Esophagus squamous epithelium (tissue), 4 donors: ENCODE results near the gene PRKACA.

ENCODE experiments used
- POLR2A ChIP-seq, 4 donors: fragments of 450-650 bp; IDR thresholded peaks; one replicate each; pipeline ENCODE4 v1.6.1; 2017; ENCODE audit warnings: antibody characterized with exemption in 4 of 4, mild to moderate bottlenecking in 4 of 4, moderate library complexity in 3 of 4
- TF ChIP-seq, protein P1 (sequence below), 6 experiments: fragments of 450-650 bp in 4 of 6; fragments of 200-600 bp in 2 of 6; sonication (generic) in 2 of 6; IDR thresholded peaks; one replicate each; pipeline ENCODE4 v1.5.1; 2016 to 2019; ENCODE audit warnings: antibody characterized with exemption in 6 of 6, mild to moderate bottlenecking in 4 of 6, moderate library complexity in 4 of 6

DNA sequence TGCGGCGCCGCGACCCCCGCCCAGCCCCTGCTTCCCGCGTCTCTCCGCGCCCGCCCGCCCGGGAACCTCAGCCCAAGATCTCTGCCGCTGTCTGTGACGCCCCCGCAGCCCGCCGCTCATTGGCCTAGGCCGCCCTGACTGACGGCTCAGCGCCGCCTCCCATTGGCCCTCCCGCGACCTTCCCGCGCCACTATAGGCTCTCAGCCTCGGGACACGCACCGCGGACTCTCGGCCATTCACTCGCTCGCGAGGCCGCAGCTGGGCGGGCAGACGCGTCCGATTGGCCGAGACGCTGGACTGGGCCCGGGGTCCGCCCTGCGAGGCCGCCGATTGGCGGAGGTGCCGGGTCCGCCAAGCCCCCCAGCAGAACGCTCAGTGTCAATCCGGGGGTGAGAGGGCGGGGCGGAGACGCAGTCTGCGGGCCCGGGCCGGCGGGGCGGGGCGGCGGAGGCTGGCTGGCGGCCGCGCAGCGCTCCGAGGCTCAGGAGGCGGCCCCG, at the start of gene PRKACA:
- TF ChIP-seq, protein P1, sequence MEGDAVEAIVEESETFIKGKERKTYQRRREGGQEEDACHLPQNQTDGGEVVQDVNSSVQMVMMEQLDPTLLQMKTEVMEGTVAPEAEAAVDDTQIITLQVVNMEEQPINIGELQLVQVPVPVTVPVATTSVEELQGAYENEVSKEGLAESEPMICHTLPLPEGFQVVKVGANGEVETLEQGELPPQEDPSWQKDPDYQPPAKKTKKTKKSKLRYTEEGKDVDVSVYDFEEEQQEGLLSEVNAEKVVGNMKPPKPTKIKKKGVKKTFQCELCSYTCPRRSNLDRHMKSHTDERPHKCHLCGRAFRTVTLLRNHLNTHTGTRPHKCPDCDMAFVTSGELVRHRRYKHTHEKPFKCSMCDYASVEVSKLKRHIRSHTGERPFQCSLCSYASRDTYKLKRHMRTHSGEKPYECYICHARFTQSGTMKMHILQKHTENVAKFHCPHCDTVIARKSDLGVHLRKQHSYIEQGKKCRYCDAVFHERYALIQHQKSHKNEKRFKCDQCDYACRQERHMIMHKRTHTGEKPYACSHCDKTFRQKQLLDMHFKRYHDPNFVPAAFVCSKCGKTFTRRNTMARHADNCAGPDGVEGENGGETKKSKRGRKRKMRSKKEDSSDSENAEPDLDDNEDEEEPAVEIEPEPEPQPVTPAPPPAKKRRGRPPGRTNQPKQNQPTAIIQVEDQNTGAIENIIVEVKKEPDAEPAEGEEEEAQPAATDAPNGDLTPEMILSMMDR (IDR thresholded peaks at IDR 0.05): no peak
- TF ChIP-seq POLR2A (IDR thresholded peaks at IDR 0.05): peak in 1 of 4 donors; percentile 57
